Esophagus muscularis mucosa (tissue), 4 donors: ENCODE measurements around the gene STARD9. TPM values are rescaled to one million over a fixed set of nuclear protein-coding genes. Genes with fewer than 3 reads are reported as not detected.

Experiments used
- DNase-seq: peaks from one replicate; pipeline ENCODE4 v3.0.0-alpha.2; 2017; ENCODE audit errors: extremely low spot score
- H3K27ac ChIP-seq, 4 donors: fragments of 200-600 bp; sonication (generic); replicated peaks in 1 of 4; 1 replicate in 3 of 4; 2 replicates in 1 of 4; pipeline ENCODE4 v1.5.1; 2016 to 2019; ENCODE audit warnings: mild to moderate bottlenecking in 1 of 4
- H3K27me3 ChIP-seq, 4 donors: fragments of 200-600 bp; sonication (generic); one replicate each; pipeline versions ENCODE4 v1.5.1 to v1.6.0; 2016 to 2019
- H3K36me3 ChIP-seq, 4 donors: fragments of 200-600 bp; sonication (generic); one replicate each; pipeline ENCODE4 v1.5.1; 2016 to 2019
- H3K4me1 ChIP-seq, 4 donors: fragments of 200-600 bp; sonication (generic); one replicate each; pipeline ENCODE4 v1.5.1; 2016 to 2019
- H3K4me3 ChIP-seq, 4 donors: fragments of 200-600 bp; sonication (generic); 1 replicate in 2 of 4; 2 replicates in 2 of 4; pipeline ENCODE4 v1.5.1; 2016 to 2019; ENCODE audit warnings: mild to moderate bottlenecking in 4 of 4, moderate library complexity in 1 of 4
- H3K9me3 ChIP-seq, 4 donors: fragments of 200-600 bp; sonication (generic); 1 replicate in 3 of 4; 2 replicates in 1 of 4; pipeline ENCODE4 v1.5.1; 2016 to 2019
- CTCF ChIP-seq, 3 experiments: fragments of 200-600 bp in 2 of 3; fragments of 450-650 bp in 1 of 3; sonication (generic) in 2 of 3; IDR thresholded peaks; one replicate each; pipeline ENCODE4 v1.5.1; 2017 to 2019; ENCODE audit warnings: antibody characterized with exemption in 3 of 3, mild to moderate bottlenecking in 2 of 3, moderate library complexity in 1 of 3
- EP300 ChIP-seq: sonication (generic); formaldehyde crosslinking; IDR thresholded peaks from one replicate; pipeline ENCODE4 v1.6.1; 2017; ENCODE audit warnings: antibody characterized with exemption
- POLR2A ChIP-seq: fragments of 450-650 bp; IDR thresholded peaks from one replicate; pipeline ENCODE4 v1.6.1; 2017; ENCODE audit warnings: antibody characterized with exemption, moderate library complexity, mild to moderate bottlenecking, low read depth
- POLR2AphosphoS5 ChIP-seq, 2 donors: sonication (generic); formaldehyde crosslinking; IDR thresholded peaks; one replicate each; pipeline ENCODE4 v1.6.1; 2017; ENCODE audit warnings: antibody characterized with exemption in 2 of 2
- WGBS: methylation state at CpG from one replicate; pipeline ENCODE4 v1.1.5; 2018; 5-methylcytosine and 5-hydroxymethylcytosine counted together
- intact Hi-C: fragments of 100-400 bp; cut with DNase I; formaldehyde crosslinking; loops from one replicate; pipeline ENCODE4 v1.15.1; 2023
- total RNA-seq, 4 donors: library from RNA; depleted of rRNA; stranded (reverse); fragments of >200 nt; gene quantifications; one replicate each; pipeline versions ENCODE4 v1.1.0 to v1.2.1, GENCODE V29; 2016

Gene STARD9
- total RNA-seq, 4 donors from 2014 or later = 14.2 to 46.9 (median 33.3) TPM

- DNase-seq = no peak
- intact Hi-C loops = no loop called here
- 43% methylated on average over 1 of the region's 1 CpG for WGBS
- H3K27me3 ChIP-seq = no peaks in the 10 kb centered on the region
- peaks cover 30 to 65% (median 55%) of the 10 kb centered on the region in 4 donors for H3K4me1 ChIP-seq
- TF ChIP-seq CTCF (IDR thresholded peaks at IDR 0.05) (no peak), EP300 (no peak), POLR2A (no peak), POLR2AphosphoS5 (IDR thresholded peaks at IDR 0.05) (no peak)
- no peak overlapping the region for H3K27ac ChIP-seq
- H3K9me3 ChIP-seq = no peaks in the 10 kb centered on the region
- H3K36me3 ChIP-seq = peaks cover 0 to 4% (median 0%) of the 10 kb centered on the region in 4 donors
- H3K4me3 ChIP-seq = no peak overlapping the region
These were observed 36.1 kb downstream of the STARD9 start for GRCh38 chr15:42611532-42611931.

GRCh38 chr15:42612367-42612912 lies 37.0 kb downstream of the STARD9 start:
- peaks cover 0 to 1% (median 0%) of the 10 kb centered on the region in 4 donors for H3K36me3 ChIP-seq
- DNase-seq = no peak
- H3K4me1 ChIP-seq = peaks cover 30 to 67% (median 60%) of the 10 kb centered on the region in 4 donors
- H3K9me3 ChIP-seq = no peaks in the 10 kb centered on the region
- no peaks in the 10 kb centered on the region for H3K27me3 ChIP-seq
- WGBS = 77% methylated on average over 8 of the region's 8 CpGs
- H3K4me3 ChIP-seq = no peak overlapping the region
- no peak overlapping the region for H3K27ac ChIP-seq
- intact Hi-C loops = no loop called here
- TF ChIP-seq CTCF (IDR thresholded peaks at IDR 0.05) (no peak), EP300 (no peak), POLR2A (no peak), POLR2AphosphoS5 (IDR thresholded peaks at IDR 0.05) (no peak)

- peaks cover 0 to 11% (median 9%) of the 10 kb centered on the region in 4 donors for H3K36me3 ChIP-seq
- intact Hi-C loops = no loop called here
- H3K9me3 ChIP-seq = no peaks in the 10 kb centered on the region
- H3K27ac ChIP-seq = peak overlapping the region in 1 of 4 donors; percentile 8
- no peak for DNase-seq
- TF ChIP-seq EP300 = no peak
- no peak for TF ChIP-seq POLR2A
- TF ChIP-seq CTCF (IDR thresholded peaks at IDR 0.05) = no peak
- TF ChIP-seq POLR2AphosphoS5 (IDR thresholded peaks at IDR 0.05) = no peak
- H3K4me3 ChIP-seq = no peak overlapping the region
- 41% methylated on average over 2 of the region's 2 CpGs for WGBS
- H3K27me3 ChIP-seq = no peaks in the 10 kb centered on the region
- peaks cover 7 to 41% (median 32%) of the 10 kb centered on the region in 4 donors for H3K4me1 ChIP-seq
These were observed 40.7 kb downstream of the STARD9 start for GRCh38 chr15:42616107-42616506.

- intact Hi-C loops = no loop called here
- 94% methylated on average over 4 of the region's 4 CpGs for WGBS
- TF ChIP-seq POLR2AphosphoS5 (IDR thresholded peaks at IDR 0.05) (no peak), POLR2A (no peak), CTCF (IDR thresholded peaks at IDR 0.05) (no peak), EP300 (no peak)
These were observed 44.4 kb downstream of the STARD9 start for GRCh38 chr15:42619656-42620371.

More at GRCh38 chr15:42619656-42620371, 44.4 kb downstream of the STARD9 start:
- Histone ChIP-seq H3K27me3 (no peaks in the 10 kb centered on the region), H3K9me3 (no peaks in the 10 kb centered on the region), H3K27ac (no peak overlapping the region), H3K36me3 (peaks cover 0 to 11% (median 9%) of the 10 kb centered on the region in 4 donors), H3K4me1 (peaks cover 3 to 53% (median 38%) of the 10 kb centered on the region in 4 donors), H3K4me3 (no peak overlapping the region)
- no peak for DNase-seq
